DMS53 (cell line): ENCODE data around the gene CDK3.
"Not testable (repeated sequence)": the region's sequence is repeated elsewhere in the genome, so short reads cannot be mapped to it uniquely, and the experiment has no call there.

ENCODE experiments used
- DNase-seq: peaks from one replicate; lab custom pipeline; 2025; lab: John Stamatoyannopoulos, UW

Gene CDK3

DNA sequence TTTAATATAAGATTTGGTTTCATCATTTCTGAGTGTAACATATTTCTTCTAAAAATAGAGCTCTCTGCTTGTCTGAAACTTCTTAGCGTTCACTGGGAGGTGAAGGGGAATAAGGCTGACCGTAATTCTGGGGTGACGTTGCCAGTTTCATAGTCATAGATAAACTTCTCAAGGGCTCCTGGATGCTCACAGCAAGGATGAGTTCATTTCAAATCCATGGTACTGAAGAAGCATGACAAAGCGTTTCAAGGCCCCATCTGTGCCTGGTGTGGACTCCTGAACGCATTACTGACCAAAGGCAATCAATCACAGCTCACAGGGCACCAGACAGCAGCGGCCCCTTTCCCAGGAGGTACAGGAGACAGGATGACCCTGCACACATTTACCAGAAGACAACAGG lies 38.5 kb downstream of the CDK3 start:
- no peak for DNase-seq

- DNase-seq: no peak
Observed at GRCh38 chr17:76040376-76040775, 39.7 kb downstream of the CDK3 start.

- DNase-seq: not testable (repeated sequence)
Observed at GRCh38 chr17:76042868-76043267, 42.2 kb downstream of the CDK3 start.

DNA sequence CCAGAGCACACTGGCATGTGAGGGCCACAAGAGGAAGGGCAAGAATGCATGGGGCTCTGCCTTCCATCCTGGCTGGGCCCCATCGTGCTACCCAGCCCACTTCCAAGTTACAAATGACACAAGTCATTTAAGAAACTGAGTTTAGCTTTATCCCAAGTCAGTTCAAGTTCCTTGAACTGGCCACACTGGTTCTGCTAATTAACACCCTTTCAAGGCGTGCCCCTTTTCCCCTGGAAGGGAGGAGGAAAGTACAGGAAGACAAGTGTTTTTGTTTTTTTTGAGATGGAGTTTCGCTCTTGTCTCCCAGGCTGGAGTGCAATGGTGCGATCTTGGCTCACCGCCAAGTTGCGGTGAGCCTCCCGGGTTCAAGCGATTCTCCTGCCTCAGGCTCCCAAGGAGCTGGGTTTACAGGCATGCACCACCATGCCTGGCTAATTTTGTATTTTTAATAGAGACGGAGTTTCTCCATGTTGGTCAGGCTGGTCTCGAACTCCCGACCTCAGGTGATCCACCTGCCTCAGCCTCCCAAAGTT lies 43.9 kb downstream of the CDK3 start:
- not testable (repeated sequence) for DNase-seq

- no peak for DNase-seq
Observed at GRCh38 chr17:76046064-76046463, 45.4 kb downstream of the CDK3 start.

DNA sequence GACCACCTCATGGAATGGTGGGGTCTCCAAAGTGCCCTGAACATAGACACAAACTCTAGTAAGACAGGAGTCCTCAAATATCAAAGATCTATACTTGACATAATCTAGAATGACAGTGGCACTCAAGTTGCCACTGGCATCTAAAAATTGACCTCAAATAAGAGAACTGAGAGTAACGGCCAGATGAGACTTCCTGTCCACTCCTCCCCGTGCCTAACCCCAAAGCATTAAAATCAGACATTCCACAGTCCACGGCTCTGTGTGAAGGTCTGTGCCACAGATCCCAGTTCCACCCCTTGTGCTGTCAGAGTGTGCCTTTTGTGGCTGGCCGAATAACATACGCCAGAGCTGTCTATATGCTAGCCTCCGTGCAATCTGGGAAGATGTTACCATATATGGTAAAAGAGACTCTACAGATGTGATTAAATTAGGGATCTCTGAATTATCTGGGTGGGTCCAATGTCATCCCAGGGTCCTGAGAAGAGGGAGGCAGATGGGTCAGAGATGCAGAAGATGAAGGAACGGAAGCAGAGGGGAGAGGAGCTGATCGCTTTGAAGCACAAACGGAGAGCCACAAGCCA lies 47.5 kb downstream of the CDK3 start:
- DNase-seq: no peak

GRCh38 chr17:76048711-76049110 lies 48.1 kb downstream of the CDK3 start:
- no peak for DNase-seq

GRCh38 chr17:76049239-76049638 lies 48.6 kb downstream of the CDK3 start:
- DNase-seq: no peak

DNA sequence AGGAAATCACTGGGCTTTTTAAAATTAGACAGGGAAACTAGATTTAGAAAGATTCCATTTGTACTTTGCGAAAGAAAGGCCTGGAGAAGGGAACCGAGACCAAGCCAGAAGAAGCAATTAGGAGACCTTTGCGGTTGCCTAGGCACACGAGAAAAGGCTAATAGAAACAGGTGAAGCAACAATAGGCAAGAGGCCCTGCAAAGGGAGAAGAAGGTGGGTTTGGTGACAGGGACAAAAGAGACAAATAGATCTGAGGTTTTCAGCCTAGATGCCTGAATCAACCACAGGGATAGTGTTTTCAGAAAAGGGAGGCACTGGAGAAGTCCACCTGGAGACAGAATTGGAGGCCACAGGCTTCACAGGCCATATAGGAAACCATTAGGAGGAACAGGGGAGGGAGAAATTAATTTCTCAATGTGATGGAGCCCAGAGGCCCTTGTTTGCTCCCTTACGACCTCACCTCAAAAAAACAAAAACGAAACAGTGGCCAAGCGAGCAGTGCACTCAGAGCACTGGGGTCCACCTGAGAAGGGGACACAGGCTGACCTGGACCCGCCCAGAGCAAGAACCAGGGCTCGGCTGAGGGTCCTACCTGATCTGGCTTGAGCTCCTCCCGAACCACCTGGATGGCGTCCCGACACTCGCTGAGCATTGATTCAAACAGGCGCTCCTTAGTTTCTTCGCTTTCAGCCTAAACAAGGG lies 49.3 kb downstream of the CDK3 start:
- no peak for DNase-seq

- no peak for DNase-seq
Observed at GRCh38 chr17:76050538-76051467, 50.1 kb downstream of the CDK3 start.

DNA sequence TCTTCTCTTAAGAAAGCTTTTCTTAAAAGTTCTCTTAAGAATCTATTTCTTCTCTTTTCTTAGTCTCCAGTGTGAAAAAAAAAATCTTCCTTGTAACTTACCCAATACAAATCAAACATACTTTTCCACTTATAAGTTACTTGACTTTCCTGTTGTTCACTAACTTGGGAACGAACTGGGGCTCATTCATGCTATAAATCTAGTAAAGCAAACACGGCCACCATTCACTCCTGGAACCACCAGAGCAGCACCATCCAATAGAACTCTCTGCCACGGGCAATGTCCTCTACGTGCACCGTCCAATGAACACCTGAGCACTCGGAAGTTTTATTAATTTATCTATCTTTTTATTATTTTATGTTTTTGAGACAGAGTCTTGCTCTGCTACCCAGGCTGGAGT lies 50.9 kb downstream of the CDK3 start:
- DNase-seq: no peak

DNA sequence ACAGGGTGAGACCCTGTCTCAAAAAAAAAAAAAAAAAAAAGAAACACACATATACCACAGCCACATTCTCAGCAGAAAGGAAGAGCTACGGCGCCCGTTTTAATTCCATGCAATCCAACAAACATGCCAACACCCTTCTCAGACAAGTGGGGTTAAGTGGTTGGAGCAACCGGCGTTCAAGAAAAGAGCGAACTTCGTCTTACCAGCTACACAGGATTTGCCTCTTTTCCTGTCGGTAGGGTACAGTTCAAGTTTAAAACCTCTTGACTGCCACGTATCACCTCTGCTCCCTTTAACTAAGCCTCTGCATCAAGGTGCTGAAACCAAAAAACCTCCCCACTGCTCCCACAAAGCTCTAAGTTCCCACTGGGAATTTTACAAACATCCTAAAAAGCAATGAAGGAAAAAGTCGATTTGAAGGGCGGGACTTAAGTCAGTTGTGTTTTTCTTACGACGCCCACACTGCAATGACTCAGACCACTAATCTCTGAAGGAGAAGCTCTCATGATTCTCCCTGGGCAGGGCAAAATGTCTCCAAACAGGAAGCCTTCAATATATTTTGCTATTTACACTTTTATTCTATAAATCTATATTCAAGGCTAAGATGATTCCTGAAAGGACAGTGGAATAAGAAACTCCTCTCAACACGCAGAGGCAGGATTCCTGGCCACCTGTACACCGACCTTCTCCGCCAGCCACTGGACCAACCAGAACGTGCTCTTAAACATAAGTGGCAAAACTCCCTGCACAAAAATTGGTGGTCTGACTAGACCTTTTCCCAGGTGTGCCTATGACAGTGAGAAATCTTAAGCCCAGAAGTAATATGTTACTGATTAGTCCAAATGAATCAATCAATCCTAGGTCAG lies 52.8 kb downstream of the CDK3 start:
- DNase-seq: no peak

- DNase-seq: no peak
Observed at GRCh38 chr17:76054112-76054476, 53.4 kb downstream of the CDK3 start.
